Measurements from ENCODE around the gene REG3A.

Gene REG3A

GRCh38 chr2:79116997-79117928, 42.3 kb downstream of the REG3A start:
- DNase-seq: no peak

- no peak for DNase-seq
These were observed 44.6 kb downstream of the REG3A start for GRCh38 chr2:79114797-79115494.

- no peak for DNase-seq
These were observed 47.3 kb downstream of the REG3A start for GRCh38 chr2:79112269-79112668.
